ENCODE data around the gene EGFLAM. TPM values are rescaled to one million over a fixed set of nuclear protein-coding genes. Genes with fewer than 3 reads are reported as not detected.

The EGFLAM gene
- total and polyA plus RNA-seq, 2 experiments from 2014 or later: 0.24 to 1.9 TPM

GRCh38 chr5:38259809-38260160, 1.4 kb downstream of the EGFLAM start:
- Mint-ChIP-seq H3K4me1 (peaks cover 18% of the 10 kb centered on the region), H3K27ac (no peak overlapping the region), H3K27me3 (ENCODE audit: insufficient read depth, low read depth, poor library complexity) (peaks cover 49% of the 10 kb centered on the region), H3K36me3 (ENCODE audit: low read depth) (no peaks in the 10 kb centered on the region), H3K9me3 (no peaks in the 10 kb centered on the region), H3K4me3 (no peak overlapping the region)
- ATAC-seq (no peak), DNase-seq (ENCODE audit: low spot score) (no peak)
- TF ChIP-seq, protein P1, sequence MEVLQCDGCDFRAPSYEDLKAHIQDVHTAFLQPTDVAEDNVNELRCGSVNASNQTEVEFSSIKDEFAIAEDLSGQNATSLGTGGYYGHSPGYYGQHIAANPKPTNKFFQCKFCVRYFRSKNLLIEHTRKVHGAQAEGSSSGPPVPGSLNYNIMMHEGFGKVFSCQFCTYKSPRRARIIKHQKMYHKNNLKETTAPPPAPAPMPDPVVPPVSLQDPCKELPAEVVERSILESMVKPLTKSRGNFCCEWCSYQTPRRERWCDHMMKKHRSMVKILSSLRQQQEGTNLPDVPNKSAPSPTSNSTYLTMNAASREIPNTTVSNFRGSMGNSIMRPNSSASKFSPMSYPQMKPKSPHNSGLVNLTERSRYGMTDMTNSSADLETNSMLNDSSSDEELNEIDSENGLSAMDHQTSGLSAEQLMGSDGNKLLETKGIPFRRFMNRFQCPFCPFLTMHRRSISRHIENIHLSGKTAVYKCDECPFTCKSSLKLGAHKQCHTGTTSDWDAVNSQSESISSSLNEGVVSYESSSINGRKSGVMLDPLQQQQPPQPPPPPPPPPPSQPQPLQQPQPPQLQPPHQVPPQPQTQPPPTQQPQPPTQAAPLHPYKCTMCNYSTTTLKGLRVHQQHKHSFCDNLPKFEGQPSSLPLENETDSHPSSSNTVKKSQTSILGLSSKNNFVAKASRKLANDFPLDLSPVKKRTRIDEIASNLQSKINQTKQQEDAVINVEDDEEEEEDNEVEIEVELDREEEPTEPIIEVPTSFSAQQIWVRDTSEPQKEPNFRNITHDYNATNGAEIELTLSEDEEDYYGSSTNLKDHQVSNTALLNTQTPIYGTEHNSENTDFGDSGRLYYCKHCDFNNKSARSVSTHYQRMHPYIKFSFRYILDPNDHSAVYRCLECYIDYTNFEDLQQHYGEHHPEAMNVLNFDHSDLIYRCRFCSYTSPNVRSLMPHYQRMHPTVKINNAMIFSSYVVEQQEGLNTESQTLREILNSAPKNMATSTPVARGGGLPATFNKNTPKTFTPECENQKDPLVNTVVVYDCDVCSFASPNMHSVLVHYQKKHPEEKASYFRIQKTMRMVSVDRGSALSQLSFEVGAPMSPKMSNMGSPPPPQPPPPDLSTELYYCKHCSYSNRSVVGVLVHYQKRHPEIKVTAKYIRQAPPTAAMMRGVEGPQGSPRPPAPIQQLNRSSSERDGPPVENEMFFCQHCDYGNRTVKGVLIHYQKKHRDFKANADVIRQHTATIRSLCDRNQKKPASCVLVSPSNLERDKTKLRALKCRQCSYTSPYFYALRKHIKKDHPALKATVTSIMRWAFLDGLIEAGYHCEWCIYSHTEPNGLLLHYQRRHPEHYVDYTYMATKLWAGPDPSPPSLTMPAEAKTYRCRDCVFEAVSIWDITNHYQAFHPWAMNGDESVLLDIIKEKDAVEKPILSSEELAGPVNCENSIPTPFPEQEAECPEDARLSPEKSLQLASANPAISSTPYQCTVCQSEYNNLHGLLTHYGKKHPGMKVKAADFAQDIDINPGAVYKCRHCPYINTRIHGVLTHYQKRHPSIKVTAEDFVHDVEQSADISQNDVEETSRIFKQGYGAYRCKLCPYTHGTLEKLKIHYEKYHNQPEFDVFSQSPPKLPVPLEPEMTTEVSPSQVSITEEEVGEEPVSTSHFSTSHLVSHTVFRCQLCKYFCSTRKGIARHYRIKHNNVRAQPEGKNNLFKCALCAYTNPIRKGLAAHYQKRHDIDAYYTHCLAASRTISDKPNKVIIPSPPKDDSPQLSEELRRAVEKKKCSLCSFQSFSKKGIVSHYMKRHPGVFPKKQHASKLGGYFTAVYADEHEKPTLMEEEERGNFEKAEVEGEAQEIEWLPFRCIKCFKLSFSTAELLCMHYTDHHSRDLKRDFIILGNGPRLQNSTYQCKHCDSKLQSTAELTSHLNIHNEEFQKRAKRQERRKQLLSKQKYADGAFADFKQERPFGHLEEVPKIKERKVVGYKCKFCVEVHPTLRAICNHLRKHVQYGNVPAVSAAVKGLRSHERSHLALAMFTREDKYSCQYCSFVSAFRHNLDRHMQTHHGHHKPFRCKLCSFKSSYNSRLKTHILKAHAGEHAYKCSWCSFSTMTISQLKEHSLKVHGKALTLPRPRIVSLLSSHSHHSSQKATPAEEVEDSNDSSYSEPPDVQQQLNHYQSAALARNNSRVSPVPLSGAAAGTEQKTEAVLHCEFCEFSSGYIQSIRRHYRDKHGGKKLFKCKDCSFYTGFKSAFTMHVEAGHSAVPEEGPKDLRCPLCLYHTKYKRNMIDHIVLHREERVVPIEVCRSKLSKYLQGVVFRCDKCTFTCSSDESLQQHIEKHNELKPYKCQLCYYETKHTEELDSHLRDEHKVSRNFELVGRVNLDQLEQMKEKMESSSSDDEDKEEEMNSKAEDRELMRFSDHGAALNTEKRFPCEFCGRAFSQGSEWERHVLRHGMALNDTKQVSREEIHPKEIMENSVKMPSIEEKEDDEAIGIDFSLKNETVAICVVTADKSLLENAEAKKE (CRISPR knock-in tag; IDR thresholded peaks at IDR 0.05): no peak
- no peak for TF ChIP-seq ZNF114 (CRISPR knock-in tag; IDR thresholded peaks at IDR 0.05)
- no peak for TF ChIP-seq STAT1 (IDR thresholded peaks at IDR 0.05; ENCODE audit: unreplicated experiment)
- no peak for TF ChIP-seq NANOG (IDR thresholded peaks at IDR 0.05; ENCODE audit: borderline replicate concordance)
- no peak for TF ChIP-seq ZNF331 (CRISPR knock-in tag; IDR thresholded peaks at IDR 0.05; ENCODE audit: low read depth)
- TF ChIP-seq REST (IDR thresholded peaks at IDR 0.05; ENCODE audit: unreplicated experiment): no peak
- TF ChIP-seq CREB1 (CRISPR knock-in tag; IDR thresholded peaks at IDR 0.05; ENCODE audit: low read depth): no peak
- no peak for TF ChIP-seq EZH2phosphoT487 (IDR thresholded peaks at IDR 0.05; ENCODE audit: unreplicated experiment)
- no peak for TF ChIP-seq EZH2 (IDR thresholded peaks at IDR 0.05; ENCODE audit: low read depth, unreplicated experiment)
- no peak for TF ChIP-seq POLR2AphosphoS5 (IDR thresholded peaks at IDR 0.05; ENCODE audit: low read depth)
- TF ChIP-seq ETS1 (IDR thresholded peaks at IDR 0.05): no peak
- TF ChIP-seq, protein P2, sequence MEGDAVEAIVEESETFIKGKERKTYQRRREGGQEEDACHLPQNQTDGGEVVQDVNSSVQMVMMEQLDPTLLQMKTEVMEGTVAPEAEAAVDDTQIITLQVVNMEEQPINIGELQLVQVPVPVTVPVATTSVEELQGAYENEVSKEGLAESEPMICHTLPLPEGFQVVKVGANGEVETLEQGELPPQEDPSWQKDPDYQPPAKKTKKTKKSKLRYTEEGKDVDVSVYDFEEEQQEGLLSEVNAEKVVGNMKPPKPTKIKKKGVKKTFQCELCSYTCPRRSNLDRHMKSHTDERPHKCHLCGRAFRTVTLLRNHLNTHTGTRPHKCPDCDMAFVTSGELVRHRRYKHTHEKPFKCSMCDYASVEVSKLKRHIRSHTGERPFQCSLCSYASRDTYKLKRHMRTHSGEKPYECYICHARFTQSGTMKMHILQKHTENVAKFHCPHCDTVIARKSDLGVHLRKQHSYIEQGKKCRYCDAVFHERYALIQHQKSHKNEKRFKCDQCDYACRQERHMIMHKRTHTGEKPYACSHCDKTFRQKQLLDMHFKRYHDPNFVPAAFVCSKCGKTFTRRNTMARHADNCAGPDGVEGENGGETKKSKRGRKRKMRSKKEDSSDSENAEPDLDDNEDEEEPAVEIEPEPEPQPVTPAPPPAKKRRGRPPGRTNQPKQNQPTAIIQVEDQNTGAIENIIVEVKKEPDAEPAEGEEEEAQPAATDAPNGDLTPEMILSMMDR (conservative IDR thresholded peaks at IDR 0.05; ENCODE audit: low read depth in 2 of 2): no peak
- no peak for TF ChIP-seq JUNB (IDR thresholded peaks at IDR 0.05; ENCODE audit: unreplicated experiment)
- H3K4me1 ChIP-seq (ENCODE audit: insufficient read depth): peaks cover 13% of the 10 kb centered on the region
- H2AFZ ChIP-seq: no peak overlapping the region
- H3F3A ChIP-seq (replicated peaks; ENCODE audit: low read depth): peaks cover 4% of the 10 kb centered on the region; the same call in 1 of the 2 replicates
- H3K4me2 ChIP-seq: no peak overlapping the region
- no peaks in the 10 kb centered on the region for H3K36me3 ChIP-seq (ENCODE audit: insufficient read depth)
- H3K9me2 ChIP-seq (ENCODE audit: insufficient read depth): no peaks in the 10 kb centered on the region
- no peak overlapping the region for H3K27ac ChIP-seq (ENCODE audit: low read depth)
- H4K20me1 ChIP-seq (replicated peaks; ENCODE audit: insufficient read depth): 0 out of 2 replicates have a peak, but pooled peaks cover 4% of the 10 kb centered on the region
- H3K79me2 ChIP-seq (replicated peaks; ENCODE audit: insufficient read depth): no peaks in the 10 kb centered on the region
- peaks cover 94% of the 10 kb centered on the region for H3K27me3 ChIP-seq (ENCODE audit: insufficient read depth)
- no peak overlapping the region for H3K4me3 ChIP-seq

All from GM23338 (cell line).